ENCODE results near the gene DLG2.

DLG2 gene

DNA sequence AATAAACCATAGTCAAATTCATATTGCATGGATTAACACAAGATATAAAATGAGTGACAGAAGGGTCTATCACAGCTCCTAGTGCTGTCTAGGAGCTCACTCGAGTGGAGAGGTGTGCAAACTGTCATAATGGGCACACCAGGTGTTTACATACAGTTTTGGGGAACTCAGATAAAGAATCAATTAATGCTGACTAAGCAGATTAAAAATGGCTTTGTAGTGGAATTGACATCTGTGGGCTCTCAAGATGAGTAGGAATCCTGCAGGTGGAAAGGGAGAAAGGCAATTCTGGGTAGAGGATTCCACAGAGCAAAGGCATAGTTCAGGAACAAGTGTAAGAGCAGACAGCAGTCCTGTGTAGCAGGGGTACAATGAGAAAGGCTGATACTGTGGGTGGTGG lies 1844.8 kb downstream of the DLG2 start:
- Mint-ChIP-seq H3K36me3 (no peaks in the 10 kb centered on the region), H3K27ac (no peak overlapping the region), H3K4me1 (no peaks in the 10 kb centered on the region), H3K9me3 (no peaks in the 10 kb centered on the region), H3K4me3 (no peak overlapping the region), H3K27me3 (peaks cover 6 to 14% of the 10 kb centered on the region in 2 donors)
- ATAC-seq (replicated peaks) = no peak
- no peak for DNase-seq

DNA sequence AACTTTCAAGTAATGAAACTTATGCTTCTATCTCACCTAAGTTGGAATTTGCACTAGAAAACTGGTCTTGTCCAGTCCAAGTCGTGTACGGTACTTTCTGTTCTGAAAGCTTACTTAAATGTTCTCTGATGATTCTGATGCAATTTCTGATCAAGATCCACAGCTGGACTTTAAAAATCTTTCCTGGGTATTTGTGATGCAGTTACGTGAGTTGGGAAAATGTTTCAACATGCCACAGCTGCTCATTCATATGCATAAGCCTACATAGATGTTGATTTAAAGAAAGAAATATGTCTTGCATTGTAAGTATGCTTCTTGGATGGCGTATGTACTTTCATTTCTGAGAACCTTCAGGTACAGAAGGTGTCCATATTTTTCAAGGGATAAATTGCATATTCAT lies 1847.3 kb downstream of the DLG2 start:
- no peaks in the 10 kb centered on the region for H3K36me3 Mint-ChIP-seq
- no peak for DNase-seq
- no peaks in the 10 kb centered on the region for H3K4me1 Mint-ChIP-seq
- no peak for ATAC-seq (replicated peaks)
- H3K27me3 Mint-ChIP-seq = peaks cover 14 to 27% of the 10 kb centered on the region in 2 donors
- no peak overlapping the region for H3K27ac Mint-ChIP-seq
- H3K4me3 Mint-ChIP-seq = no peak overlapping the region
- H3K9me3 Mint-ChIP-seq = no peaks in the 10 kb centered on the region

DNA sequence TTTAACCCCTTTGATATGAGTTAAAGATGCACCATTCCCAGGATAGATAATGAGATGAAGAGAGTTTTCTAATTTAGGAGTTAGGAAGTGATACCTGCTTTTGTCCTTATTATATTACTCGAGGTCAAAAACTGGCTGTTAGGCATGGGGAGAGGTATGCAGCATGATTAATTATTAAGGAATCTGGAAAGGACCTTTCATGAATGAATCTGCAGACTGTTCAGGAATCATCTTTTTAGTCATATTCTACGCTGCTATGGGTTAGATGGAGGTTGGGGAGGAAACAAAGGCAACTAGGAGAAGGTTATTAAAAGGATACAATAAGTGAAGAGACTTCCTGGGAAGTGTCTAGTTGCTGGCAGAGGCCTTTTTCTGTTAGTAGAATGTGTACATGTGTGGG lies 1848.5 kb downstream of the DLG2 start:
- H3K36me3 Mint-ChIP-seq = no peaks in the 10 kb centered on the region
- H3K27me3 Mint-ChIP-seq = peaks cover 14 to 28% of the 10 kb centered on the region in 2 donors
- DNase-seq (no peak), ATAC-seq (replicated peaks) (no peak)
- H3K4me3 Mint-ChIP-seq = no peak overlapping the region
- no peak overlapping the region for H3K27ac Mint-ChIP-seq
- no peaks in the 10 kb centered on the region for H3K9me3 Mint-ChIP-seq
- H3K4me1 Mint-ChIP-seq = no peaks in the 10 kb centered on the region

DNA sequence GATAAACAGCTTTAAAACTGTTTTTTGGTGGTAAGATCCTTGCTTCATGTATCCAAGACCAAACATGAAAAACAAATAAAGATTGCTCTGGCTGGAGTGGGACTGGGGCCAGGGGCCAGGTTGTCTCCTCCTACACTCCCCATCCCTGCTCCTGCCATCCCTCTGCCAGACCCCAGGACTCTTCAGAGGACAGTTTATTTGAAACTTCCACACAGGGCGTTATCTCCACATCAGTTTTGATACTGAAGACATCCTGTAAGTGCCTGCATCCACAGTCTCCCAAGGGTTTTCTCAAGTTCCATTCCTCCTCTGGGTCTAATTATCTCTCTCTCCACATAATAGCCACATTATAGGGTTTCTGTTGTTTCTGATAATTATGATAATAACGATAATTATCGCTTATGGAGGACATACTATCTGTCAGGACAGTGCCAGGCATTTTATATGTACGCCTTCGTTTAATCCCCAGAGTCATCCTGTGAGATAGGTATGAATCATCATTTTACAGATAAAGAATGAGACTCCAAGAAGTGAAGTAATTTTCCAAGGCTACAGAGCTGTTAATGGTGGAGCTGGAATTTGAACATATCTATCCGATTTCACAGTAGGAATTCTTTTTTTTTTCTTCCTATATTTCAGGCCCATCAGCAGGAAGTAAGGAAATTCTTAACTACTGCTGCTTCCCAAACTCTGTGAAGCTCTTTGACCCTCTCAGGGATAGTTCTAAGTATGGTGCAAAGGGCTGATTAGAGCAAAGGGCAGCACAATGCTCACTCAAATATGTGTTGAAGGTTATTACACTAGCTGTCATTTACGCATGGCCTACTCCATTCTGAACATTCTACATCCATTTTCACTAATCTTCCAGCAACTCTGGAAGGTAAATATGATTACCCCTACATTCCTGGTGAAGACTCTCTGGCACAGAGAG lies 1852.9 kb downstream of the DLG2 start:
- no peaks in the 10 kb centered on the region for H3K4me1 Mint-ChIP-seq
- no peaks in the 10 kb centered on the region for H3K9me3 Mint-ChIP-seq
- ATAC-seq (replicated peaks) = no peak
- DNase-seq = no peak
- peaks cover 19 to 25% of the 10 kb centered on the region in 2 donors for H3K27me3 Mint-ChIP-seq
- no peak overlapping the region for H3K4me3 Mint-ChIP-seq
- no peak overlapping the region for H3K27ac Mint-ChIP-seq
- H3K36me3 Mint-ChIP-seq = no peaks in the 10 kb centered on the region

DNA sequence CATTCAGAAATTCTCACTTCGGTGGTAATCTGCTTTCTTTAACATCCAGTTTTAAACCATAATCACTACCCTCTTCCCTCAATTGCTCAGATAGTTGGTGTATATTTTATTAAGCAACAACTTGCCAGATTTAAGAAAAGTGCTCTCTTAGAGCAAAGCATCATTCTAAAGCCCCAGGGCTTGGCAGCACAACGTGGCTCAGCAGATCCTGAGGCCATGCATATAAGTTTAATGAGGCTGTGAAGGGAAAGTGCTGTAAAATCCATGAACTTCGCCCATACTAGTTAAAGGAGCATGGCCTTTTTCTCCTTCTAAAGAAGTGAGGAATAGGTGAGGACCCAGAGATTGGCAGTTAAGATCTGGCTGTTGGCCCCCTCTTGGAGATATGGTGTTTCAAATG lies 1858.7 kb downstream of the DLG2 start:
- ATAC-seq (replicated peaks) = no peak
- no peak for DNase-seq
- H3K4me1 Mint-ChIP-seq = no peaks in the 10 kb centered on the region
- H3K4me3 Mint-ChIP-seq = no peak overlapping the region
- H3K36me3 Mint-ChIP-seq = no peaks in the 10 kb centered on the region
- H3K9me3 Mint-ChIP-seq = peaks cover 0 to 2% of the 10 kb centered on the region in 2 donors
- peaks cover 11 to 16% of the 10 kb centered on the region in 2 donors for H3K27me3 Mint-ChIP-seq
- no peak overlapping the region for H3K27ac Mint-ChIP-seq

DNA sequence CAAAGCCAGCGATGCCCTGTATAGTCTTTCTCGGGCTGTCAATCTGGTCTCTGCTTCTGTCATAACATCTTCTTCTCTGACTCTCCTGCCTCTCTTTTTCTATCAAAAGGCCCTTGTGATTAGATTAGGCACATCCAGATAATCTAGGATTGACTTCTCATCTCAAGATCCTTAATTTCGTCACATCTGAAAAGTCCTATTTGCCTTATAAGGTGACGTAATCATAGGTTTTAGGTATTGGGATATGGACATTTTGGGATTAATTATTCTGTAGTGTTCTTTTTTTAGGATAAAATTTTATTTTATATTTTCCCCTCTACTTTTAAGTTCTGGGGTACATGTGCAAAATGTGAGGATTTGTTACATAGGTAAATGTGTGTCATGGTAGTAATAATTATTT lies 1860.2 kb downstream of the DLG2 start:
- no peak overlapping the region for H3K4me3 Mint-ChIP-seq
- no peak for DNase-seq
- H3K27me3 Mint-ChIP-seq = peaks cover 11 to 12% of the 10 kb centered on the region in 2 donors
- H3K4me1 Mint-ChIP-seq = no peaks in the 10 kb centered on the region
- H3K9me3 Mint-ChIP-seq = peaks cover 0 to 2% of the 10 kb centered on the region in 2 donors
- ATAC-seq (replicated peaks) = no peak
- no peaks in the 10 kb centered on the region for H3K36me3 Mint-ChIP-seq
- H3K27ac Mint-ChIP-seq = no peak overlapping the region

DNA sequence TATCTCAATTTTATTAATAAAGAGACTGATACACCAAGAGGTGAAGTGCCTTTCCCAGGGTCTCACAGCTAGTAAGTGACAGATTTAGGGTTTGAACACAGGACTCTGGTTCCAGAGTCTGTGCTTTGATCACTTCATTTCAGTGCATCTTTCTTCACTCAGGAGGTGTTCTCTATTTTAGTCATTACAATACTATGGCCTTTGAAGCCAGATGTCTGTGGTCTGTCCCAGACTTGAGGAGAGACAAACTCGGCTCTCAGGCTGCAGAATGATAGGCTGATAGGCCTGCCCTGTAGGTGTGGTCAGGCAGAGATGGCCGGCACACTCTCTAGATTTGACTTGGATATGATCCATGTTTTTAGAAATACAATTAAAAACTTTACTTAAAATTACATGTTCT lies 1862.5 kb downstream of the DLG2 start:
- ATAC-seq (replicated peaks) = no peak
- H3K4me1 Mint-ChIP-seq = no peaks in the 10 kb centered on the region
- H3K9me3 Mint-ChIP-seq = peaks cover 0 to 2% of the 10 kb centered on the region in 2 donors
- no peaks in the 10 kb centered on the region for H3K36me3 Mint-ChIP-seq
- H3K27me3 Mint-ChIP-seq = peaks cover 7 to 12% of the 10 kb centered on the region in 2 donors
- no peak for DNase-seq
- no peak overlapping the region for H3K4me3 Mint-ChIP-seq
- H3K27ac Mint-ChIP-seq = no peak overlapping the region

- Mint-ChIP-seq H3K36me3 (no peaks in the 10 kb centered on the region), H3K4me3 (no peak overlapping the region), H3K27ac (no peak overlapping the region), H3K4me1 (no peaks in the 10 kb centered on the region), H3K27me3 (peaks cover 3 to 6% of the 10 kb centered on the region in 2 donors), H3K9me3 (peaks cover 0 to 2% of the 10 kb centered on the region in 2 donors)
- ATAC-seq (replicated peaks) (no peak), DNase-seq (no peak)
Observed at GRCh38 chr11:83760932-83761331, 1866.2 kb downstream of the DLG2 start.

GRCh38 chr11:83759148-83759547 lies 1868.0 kb downstream of the DLG2 start:
- no peak overlapping the region for H3K4me3 Mint-ChIP-seq
- DNase-seq (no peak), ATAC-seq (replicated peaks) (no peak)
- no peak overlapping the region for H3K27ac Mint-ChIP-seq
- no peaks in the 10 kb centered on the region for H3K36me3 Mint-ChIP-seq
- no peaks in the 10 kb centered on the region for H3K9me3 Mint-ChIP-seq
- peaks cover 3 to 6% of the 10 kb centered on the region in 2 donors for H3K27me3 Mint-ChIP-seq
- no peaks in the 10 kb centered on the region for H3K4me1 Mint-ChIP-seq

- Mint-ChIP-seq H3K9me3 (peaks cover 0 to 1% of the 10 kb centered on the region in 2 donors), H3K4me1 (no peaks in the 10 kb centered on the region), H3K4me3 (no peak overlapping the region), H3K27me3 (peaks cover 16 to 20% of the 10 kb centered on the region in 2 donors), H3K27ac (no peak overlapping the region), H3K36me3 (no peaks in the 10 kb centered on the region)
- ATAC-seq (replicated peaks) = no peak
- no peak for DNase-seq
Observed at GRCh38 chr11:83751041-83751440, 1876.1 kb downstream of the DLG2 start.

DNA sequence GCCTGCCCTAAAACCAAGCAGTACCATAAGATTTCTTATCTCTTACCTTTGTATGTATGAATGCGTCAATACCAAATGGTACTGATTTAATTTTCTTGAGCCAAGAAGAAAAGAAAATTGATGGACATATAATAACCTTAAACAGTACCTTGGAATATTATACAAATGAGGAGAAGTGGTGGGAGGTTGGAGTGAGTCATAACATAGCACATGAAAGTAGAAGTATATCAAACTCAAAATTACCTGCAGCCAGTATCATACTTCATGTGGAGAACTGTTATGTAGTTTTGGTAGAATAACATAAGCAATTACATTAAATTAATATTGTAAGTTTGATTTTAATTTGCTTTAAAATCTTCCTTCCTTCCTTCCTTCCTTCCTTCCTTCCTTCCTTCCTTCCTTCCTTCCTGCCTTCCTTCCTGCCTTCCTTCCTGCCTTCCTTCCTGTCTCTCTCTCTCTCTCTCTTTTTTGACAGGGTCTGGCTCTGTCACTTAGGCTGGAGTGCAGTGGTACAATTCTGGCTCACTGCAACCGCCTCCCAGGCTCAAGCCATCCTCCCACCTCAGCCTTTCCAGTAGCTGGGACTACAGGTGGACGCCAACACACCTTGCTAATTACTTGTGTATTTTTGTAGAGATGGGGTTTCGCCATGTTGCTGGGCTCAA lies 1880.1 kb downstream of the DLG2 start:
- H3K4me3 Mint-ChIP-seq = no peak overlapping the region
- H3K36me3 Mint-ChIP-seq = peaks cover 0 to 7% of the 10 kb centered on the region in 2 donors
- no peak for DNase-seq
- no peak for ATAC-seq (replicated peaks)
- peaks cover 10 to 13% of the 10 kb centered on the region in 2 donors for H3K27me3 Mint-ChIP-seq
- H3K9me3 Mint-ChIP-seq = peaks cover 15 to 16% of the 10 kb centered on the region in 2 donors
- H3K4me1 Mint-ChIP-seq = no peaks in the 10 kb centered on the region
- H3K27ac Mint-ChIP-seq = no peak overlapping the region

DNA sequence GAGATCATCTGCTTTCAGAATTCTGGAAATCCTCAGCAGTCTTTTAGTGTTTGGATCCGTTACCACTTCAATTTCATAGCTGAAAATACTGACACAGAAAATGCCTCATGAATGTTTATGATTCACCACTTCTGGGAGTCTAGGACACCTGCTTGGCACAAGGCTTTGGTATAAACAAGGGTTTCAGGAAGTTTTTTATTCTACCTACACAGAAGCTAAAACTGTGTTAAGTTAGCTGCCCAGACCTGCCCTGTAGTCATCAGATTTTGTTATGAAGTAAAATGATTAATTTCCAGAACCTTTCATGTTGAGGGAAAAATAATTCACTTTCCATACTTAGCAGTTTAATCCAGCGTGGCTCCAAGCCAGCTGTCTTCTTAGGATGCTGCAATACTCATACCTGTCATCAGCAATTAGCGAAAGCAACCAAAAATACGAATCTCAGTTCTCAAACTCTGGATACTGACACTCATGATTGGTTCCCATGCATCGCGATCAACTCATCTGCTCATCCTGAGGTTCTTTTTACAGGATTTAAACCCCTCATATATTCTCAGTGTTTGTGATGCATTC lies 1882.4 kb downstream of the DLG2 start:
- peaks cover 0 to 7% of the 10 kb centered on the region in 2 donors for H3K36me3 Mint-ChIP-seq
- H3K27ac Mint-ChIP-seq = no peak overlapping the region
- H3K4me3 Mint-ChIP-seq = no peak overlapping the region
- no peaks in the 10 kb centered on the region for H3K4me1 Mint-ChIP-seq
- H3K9me3 Mint-ChIP-seq = peaks cover 13 to 16% of the 10 kb centered on the region in 2 donors
- H3K27me3 Mint-ChIP-seq = peaks cover 2 to 12% of the 10 kb centered on the region in 2 donors
- DNase-seq = no peak
- ATAC-seq (replicated peaks) = no peak

GRCh38 chr11:83736684-83737083 lies 1890.5 kb downstream of the DLG2 start:
- H3K4me3 Mint-ChIP-seq = no peak overlapping the region
- no peaks in the 10 kb centered on the region for H3K9me3 Mint-ChIP-seq
- no peaks in the 10 kb centered on the region for H3K36me3 Mint-ChIP-seq
- ATAC-seq (replicated peaks) = no peak
- DNase-seq = no peak
- H3K27ac Mint-ChIP-seq = no peak overlapping the region
- H3K27me3 Mint-ChIP-seq = peaks cover 15 to 22% of the 10 kb centered on the region in 2 donors
- no peaks in the 10 kb centered on the region for H3K4me1 Mint-ChIP-seq

DNA sequence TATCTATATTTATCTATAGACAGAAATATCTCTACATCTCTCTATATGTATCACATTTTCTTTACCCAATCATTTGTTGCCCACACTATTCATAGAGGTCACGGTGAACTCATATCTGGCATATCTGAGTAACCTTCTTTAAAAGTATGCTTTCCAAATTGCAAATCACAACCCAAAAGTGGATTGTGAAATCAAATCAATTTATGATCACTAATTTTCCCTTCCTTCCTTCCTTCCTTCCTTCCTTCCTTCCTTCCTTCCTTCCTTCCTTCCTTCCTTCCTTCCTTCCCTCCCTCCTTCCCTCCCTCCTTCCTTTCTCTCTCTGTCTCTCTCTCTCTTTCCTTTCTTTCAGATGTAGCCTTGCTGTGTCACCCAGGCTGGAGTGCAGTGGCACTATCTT lies 1893.0 kb downstream of the DLG2 start:
- peaks cover 17% of the 10 kb centered on the region in 2 donors for H3K27me3 Mint-ChIP-seq

More for the DNA sequence above, 1893.0 kb downstream of the DLG2 start:
- Mint-ChIP-seq H3K9me3 (no peaks in the 10 kb centered on the region), H3K4me3 (no peak overlapping the region), H3K27ac (no peak overlapping the region), H3K4me1 (no peaks in the 10 kb centered on the region), H3K36me3 (no peaks in the 10 kb centered on the region)
- ATAC-seq (replicated peaks) = no peak
- DNase-seq = no peak

Measured in stimulated activated naive B cell treated with anti-CD40 and anti-IgM and Interleukin-4, amounts not matched to agents 10 μg/mL and 1 μg/mL and 100 μg/mL, for 72 hours (primary cell).